Vagina (tissue), 2 donors: Measurements from ENCODE around the gene CUEDC2. TPM values are rescaled to one million over a fixed set of nuclear protein-coding genes. Genes with fewer than 3 reads are reported as not detected.

Source experiments
- DNase-seq, 2 donors: peaks; one replicate each; pipeline ENCODE4 v3.0.0-alpha.2; 2017; ENCODE audit errors: extremely low spot score in 2 of 2
- H3K27ac ChIP-seq: fragments of 200-600 bp; sonication (generic); one replicate; pipeline ENCODE4 v1.5.1; 2019
- H3K27me3 ChIP-seq: fragments of 200-600 bp; sonication (generic); one replicate; pipeline ENCODE4 v1.5.1; 2019
- H3K36me3 ChIP-seq, 2 donors: fragments of 200-600 bp; sonication (generic); one replicate each; pipeline ENCODE4 v1.5.1; 2017 to 2019
- H3K4me1 ChIP-seq: fragments of 200-600 bp; sonication (generic); one replicate; pipeline ENCODE4 v1.5.1; 2019
- H3K4me3 ChIP-seq, 2 donors: fragments of 200-600 bp; sonication (generic); 1 replicate in 1 of 2; 2 replicates in 1 of 2; pipeline ENCODE4 v1.5.1; 2016 to 2019
- H3K9me3 ChIP-seq: fragments of 200-600 bp; sonication (generic); one replicate; pipeline ENCODE4 v1.5.1; 2019
- CTCF ChIP-seq, 3 experiments: fragments of 450-650 bp in 2 of 3; fragments of 200-600 bp in 1 of 3; sonication (generic) in 1 of 3; IDR thresholded peaks; one replicate each; pipeline ENCODE4 v1.5.1; 2017 to 2019; ENCODE audit warnings: antibody characterized with exemption in 3 of 3, mild to moderate bottlenecking in 2 of 3, moderate library complexity in 2 of 3
- POLR2A ChIP-seq, 2 donors: fragments of 450-650 bp; IDR thresholded peaks; one replicate each; pipeline ENCODE4 v1.6.1; 2017; ENCODE audit warnings: antibody characterized with exemption in 2 of 2, mild to moderate bottlenecking in 2 of 2, moderate library complexity in 2 of 2
- POLR2AphosphoS5 ChIP-seq, 2 donors: sonication (generic); formaldehyde crosslinking; IDR thresholded peaks; one replicate each; pipeline ENCODE4 v1.9.0; 2017; ENCODE audit warnings: antibody characterized with exemption in 2 of 2, mild to moderate bottlenecking in 2 of 2, low read depth in 1 of 2; ENCODE audit not compliant: insufficient read depth in 1 of 2
- intact Hi-C: fragments of 100-400 bp; cut with DNase I; formaldehyde crosslinking; loops from one replicate; pipeline ENCODE4 v1.15.1; 2023
- total RNA-seq: library from RNA; depleted of rRNA; stranded (reverse); fragments of >200 nt; gene quantifications from one replicate; pipeline ENCODE4 v1.2.3, GENCODE V29; 2016

The CUEDC2 gene
- total RNA-seq, 1 donor from 2014 or later, result 52.1 TPM

- no peaks in the 10 kb centered on the region for H3K9me3 ChIP-seq
- peak within 1 kb of the TSS; percentile 73 for H3K27ac ChIP-seq
- DNase-seq, result peak in 1 of 2 donors; percentile 98
- no peaks in the 10 kb centered on the region for H3K36me3 ChIP-seq
- intact Hi-C loops, result no loop called here
- TF ChIP-seq POLR2AphosphoS5 (IDR thresholded peaks at IDR 0.05; ENCODE audit: insufficient read depth in 1 of 2, low read depth in 1 of 2) (peak; percentile 87 to 99), CTCF (IDR thresholded peaks at IDR 0.05) (no peak), POLR2A (IDR thresholded peaks at IDR 0.05) (no peak)
- peaks cover 39% of the 10 kb centered on the region for H3K4me1 ChIP-seq
- peak within 1 kb of the TSS; percentile 59 to 93 for H3K4me3 ChIP-seq
- H3K27me3 ChIP-seq, result no peaks in the 10 kb centered on the region
Observed at GRCh38 chr10:102420714-102421506, 11.5 kb downstream of the CUEDC2 start, which contains the start of gene FBXL15. Gene FBXL15 (plus strand): TSS chr10:102420836. CDS start chr10:102421130, 294 bp downstream.

- peaks cover 39% of the 10 kb centered on the region for H3K4me1 ChIP-seq
- TF ChIP-seq POLR2AphosphoS5 (IDR thresholded peaks at IDR 0.05; ENCODE audit: insufficient read depth in 1 of 2, low read depth in 1 of 2) (no peak), POLR2A (IDR thresholded peaks at IDR 0.05) (no peak), CTCF (IDR thresholded peaks at IDR 0.05) (no peak)
- H3K36me3 ChIP-seq, result no peaks in the 10 kb centered on the region
- no peaks in the 10 kb centered on the region for H3K27me3 ChIP-seq
- DNase-seq, result no peak
- intact Hi-C loops, result no loop called here
- peak overlapping the region; percentile 59 to 93 for H3K4me3 ChIP-seq
- no peaks in the 10 kb centered on the region for H3K9me3 ChIP-seq
- peak overlapping the region; percentile 73 for H3K27ac ChIP-seq
Observed at GRCh38 chr10:102420181-102420713, 12.1 kb downstream of the CUEDC2 start.

- TF ChIP-seq POLR2AphosphoS5 (IDR thresholded peaks at IDR 0.05; ENCODE audit: insufficient read depth in 1 of 2, low read depth in 1 of 2), result no peak
- TF ChIP-seq CTCF (IDR thresholded peaks at IDR 0.05), result no peak
- TF ChIP-seq POLR2A (IDR thresholded peaks at IDR 0.05), result no peak
- peak overlapping the region; percentile 59 to 93 for H3K4me3 ChIP-seq
- H3K9me3 ChIP-seq, result no peaks in the 10 kb centered on the region
- H3K27ac ChIP-seq, result no peak overlapping the region
- DNase-seq, result no peak
- intact Hi-C loops, result no loop called here
- no peaks in the 10 kb centered on the region for H3K36me3 ChIP-seq
- peaks cover 39% of the 10 kb centered on the region for H3K4me1 ChIP-seq
- H3K27me3 ChIP-seq, result no peaks in the 10 kb centered on the region
Observed at GRCh38 chr10:102419269-102420180, 12.8 kb downstream of the CUEDC2 start.

- DNase-seq, result no peak
- H3K4me1 ChIP-seq, result peaks cover 39% of the 10 kb centered on the region
- no peaks in the 10 kb centered on the region for H3K27me3 ChIP-seq
- H3K27ac ChIP-seq, result no peak within 1 kb of the TSS
- H3K4me3 ChIP-seq, result peak within 1 kb of the TSS; percentile 59 to 93
- H3K9me3 ChIP-seq, result no peaks in the 10 kb centered on the region
- no peak for TF ChIP-seq POLR2A (IDR thresholded peaks at IDR 0.05)
- no peak for TF ChIP-seq CTCF (IDR thresholded peaks at IDR 0.05)
- TF ChIP-seq POLR2AphosphoS5 (IDR thresholded peaks at IDR 0.05; ENCODE audit: insufficient read depth in 1 of 2, low read depth in 1 of 2), result no peak
- H3K36me3 ChIP-seq, result no peaks in the 10 kb centered on the region
- intact Hi-C loops, result no loop called here
Observed at GRCh38 chr10:102418622-102419268, 13.6 kb downstream of the CUEDC2 start, which contains the start of gene PSD. Gene PSD (minus strand): TSS chr10:102418785. CDS start chr10:102417038, 1,747 bp downstream.
